ENCODE data around the gene SORBS2. TPM values are rescaled to one million over a fixed set of nuclear protein-coding genes. Genes with fewer than 3 reads are reported as not detected.

SORBS2 gene
- total RNA-seq, 1 donor from 2014 or later: 18.8 TPM

GRCh38 chr4:185592438-185592837 lies 219.6 kb downstream of the SORBS2 start:
- DNase-seq (ENCODE audit: low read depth): no peak
- Histone ChIP-seq H3K27me3 (ENCODE audit: control insufficient read depth, insufficient read depth, low read length) (no peaks in the 10 kb centered on the region), H3K4me3 (ENCODE audit: low read depth, low read length) (no peak overlapping the region), H3K36me3 (ENCODE audit: control insufficient read depth, insufficient read depth, low read length) (no peaks in the 10 kb centered on the region)
- TF ChIP-seq CTCF (IDR thresholded peaks at IDR 0.05; ENCODE audit: insufficient read depth, low read length, poor library complexity, severe bottlenecking): no peak

GRCh38 chr4:185591679-185592141 lies 220.3 kb downstream of the SORBS2 start:
- Histone ChIP-seq H3K4me3 (ENCODE audit: low read depth, low read length) (no peak overlapping the region), H3K36me3 (ENCODE audit: control insufficient read depth, insufficient read depth, low read length) (no peaks in the 10 kb centered on the region), H3K27me3 (ENCODE audit: control insufficient read depth, insufficient read depth, low read length) (no peaks in the 10 kb centered on the region)
- DNase-seq (ENCODE audit: low read depth): no peak
- no peak for TF ChIP-seq CTCF (IDR thresholded peaks at IDR 0.05; ENCODE audit: insufficient read depth, low read length, poor library complexity, severe bottlenecking)

GRCh38 chr4:185590982-185591381 lies 221.0 kb downstream of the SORBS2 start:
- no peak overlapping the region for H3K4me3 ChIP-seq (ENCODE audit: low read depth, low read length)
- H3K27me3 ChIP-seq (ENCODE audit: control insufficient read depth, insufficient read depth, low read length): no peaks in the 10 kb centered on the region
- H3K36me3 ChIP-seq (ENCODE audit: control insufficient read depth, insufficient read depth, low read length): no peaks in the 10 kb centered on the region
- DNase-seq (ENCODE audit: low read depth): no peak
- TF ChIP-seq CTCF (IDR thresholded peaks at IDR 0.05; ENCODE audit: insufficient read depth, low read length, poor library complexity, severe bottlenecking): no peak

- no peak for DNase-seq (ENCODE audit: low read depth)
- Histone ChIP-seq H3K36me3 (ENCODE audit: control insufficient read depth, insufficient read depth, low read length) (no peaks in the 10 kb centered on the region), H3K4me3 (ENCODE audit: low read depth, low read length) (no peak overlapping the region), H3K27me3 (ENCODE audit: control insufficient read depth, insufficient read depth, low read length) (no peaks in the 10 kb centered on the region)
- TF ChIP-seq CTCF (IDR thresholded peaks at IDR 0.05; ENCODE audit: insufficient read depth, low read length, poor library complexity, severe bottlenecking): no peak
Observed at GRCh38 chr4:185589067-185589836, 222.7 kb downstream of the SORBS2 start.

GRCh38 chr4:185587427-185588161 lies 224.4 kb downstream of the SORBS2 start:
- no peak for DNase-seq (ENCODE audit: low read depth)
- no peak overlapping the region for H3K4me3 ChIP-seq (ENCODE audit: low read depth, low read length)

More at GRCh38 chr4:185587427-185588161, 224.4 kb downstream of the SORBS2 start:
- Histone ChIP-seq H3K27me3 (ENCODE audit: control insufficient read depth, insufficient read depth, low read length) (no peaks in the 10 kb centered on the region), H3K36me3 (ENCODE audit: control insufficient read depth, insufficient read depth, low read length) (no peaks in the 10 kb centered on the region)
- TF ChIP-seq CTCF (IDR thresholded peaks at IDR 0.05; ENCODE audit: insufficient read depth, low read length, poor library complexity, severe bottlenecking): no peak
